Gastrocnemius medialis (tissue), 4 donors: ENCODE data around the gene DGKE.

Experiments
- POLR2A ChIP-seq, 2 donors: fragments of 450-650 bp; IDR thresholded peaks; one replicate each; pipeline ENCODE4 v1.6.1; 2017; ENCODE audit warnings: antibody characterized with exemption in 2 of 2, mild to moderate bottlenecking in 2 of 2, moderate library complexity in 2 of 2
- TF ChIP-seq, protein P1 (sequence below), 5 experiments: fragments of 450-650 bp in 3 of 5; fragments of 200-600 bp in 2 of 5; sonication (generic) in 2 of 5; IDR thresholded peaks in 4 of 5; conservative IDR thresholded peaks in 1 of 5; 1 replicate in 4 of 5; 2 replicates in 1 of 5; pipeline ENCODE4 v1.5.1; 2016 to 2019; ENCODE audit warnings: antibody characterized with exemption in 5 of 5, mild to moderate bottlenecking in 3 of 5, moderate library complexity in 3 of 5

DNA sequence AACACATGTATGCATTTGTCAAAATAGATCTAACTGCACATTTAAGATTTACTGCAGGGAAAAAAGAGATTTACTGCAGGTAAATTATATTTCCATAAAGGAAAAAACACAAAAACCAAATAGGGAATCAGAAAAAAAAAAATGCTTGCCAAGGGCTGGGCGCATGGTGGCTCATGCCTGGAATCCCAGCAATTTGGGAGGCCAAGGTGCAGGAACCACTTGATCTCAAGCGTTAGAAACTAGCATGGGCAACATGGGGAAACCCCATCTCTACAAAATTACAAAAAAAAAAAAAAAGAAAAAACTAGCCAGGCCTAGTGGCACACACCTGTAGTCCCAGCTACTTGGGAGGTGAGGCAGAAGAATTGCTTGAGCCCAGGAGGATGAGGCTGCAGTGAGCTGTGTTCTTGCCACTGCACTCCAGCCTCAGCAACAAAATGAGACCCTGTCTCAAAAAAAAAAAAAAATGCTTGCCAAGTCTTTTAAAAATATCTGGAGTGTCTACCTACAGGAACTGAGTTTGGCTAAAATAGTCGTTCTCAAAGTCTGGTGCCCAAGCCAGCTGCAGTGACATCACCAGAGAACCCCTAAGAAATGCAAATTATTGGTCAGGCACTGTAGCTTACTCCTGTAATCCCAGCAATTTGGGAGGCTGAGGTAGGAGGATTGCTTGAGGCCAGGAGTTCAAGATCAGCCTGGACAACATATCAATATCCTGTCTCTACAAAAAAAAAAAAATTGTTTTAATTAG is 62.4 kb downstream of the DGKE start:
- TF ChIP-seq POLR2A (IDR thresholded peaks at IDR 0.05) = no peak
- TF ChIP-seq, protein P1, sequence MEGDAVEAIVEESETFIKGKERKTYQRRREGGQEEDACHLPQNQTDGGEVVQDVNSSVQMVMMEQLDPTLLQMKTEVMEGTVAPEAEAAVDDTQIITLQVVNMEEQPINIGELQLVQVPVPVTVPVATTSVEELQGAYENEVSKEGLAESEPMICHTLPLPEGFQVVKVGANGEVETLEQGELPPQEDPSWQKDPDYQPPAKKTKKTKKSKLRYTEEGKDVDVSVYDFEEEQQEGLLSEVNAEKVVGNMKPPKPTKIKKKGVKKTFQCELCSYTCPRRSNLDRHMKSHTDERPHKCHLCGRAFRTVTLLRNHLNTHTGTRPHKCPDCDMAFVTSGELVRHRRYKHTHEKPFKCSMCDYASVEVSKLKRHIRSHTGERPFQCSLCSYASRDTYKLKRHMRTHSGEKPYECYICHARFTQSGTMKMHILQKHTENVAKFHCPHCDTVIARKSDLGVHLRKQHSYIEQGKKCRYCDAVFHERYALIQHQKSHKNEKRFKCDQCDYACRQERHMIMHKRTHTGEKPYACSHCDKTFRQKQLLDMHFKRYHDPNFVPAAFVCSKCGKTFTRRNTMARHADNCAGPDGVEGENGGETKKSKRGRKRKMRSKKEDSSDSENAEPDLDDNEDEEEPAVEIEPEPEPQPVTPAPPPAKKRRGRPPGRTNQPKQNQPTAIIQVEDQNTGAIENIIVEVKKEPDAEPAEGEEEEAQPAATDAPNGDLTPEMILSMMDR (IDR thresholded peaks at IDR 0.05 in 4 of 5, conservative IDR thresholded peaks at IDR 0.05 in 1 of 5) = no peak
